K562 (cell line): ENCODE measurements around the gene VSIG4. TPM values are rescaled to one million over a fixed set of nuclear protein-coding genes. Genes with fewer than 3 reads are reported as not detected.

Source experiments
- BRD9 ChIP-seq: fragments of 450-650 bp; IDR thresholded peaks from 2 replicates; pipeline ENCODE4 v1.6.1; 2018; ENCODE audit warnings: low read depth; ENCODE audit not compliant: partially characterized antibody
- CCAR2 ChIP-seq: fragments of 200-400 bp; formaldehyde crosslinking; IDR thresholded peaks from 2 replicates; pipeline ENCODE4 v1.6.1; 2017; ENCODE audit warnings: mild to moderate bottlenecking, low read depth, low read length
- HOMEZ ChIP-seq: fragments of 250-450 bp; sonication (Bioruptor Pico); IDR thresholded peaks from 2 replicates; pipeline ENCODE4 v1.4.0; 2020; ENCODE audit warnings: mild to moderate bottlenecking, moderate library complexity
- MIER1 ChIP-seq: fragments of 450-650 bp; IDR thresholded peaks from 2 replicates; pipeline ENCODE4 v1.6.1; 2016; ENCODE audit warnings: antibody characterized with exemption, mild to moderate bottlenecking, low read depth
- PATZ1 ChIP-seq: fragments of 250-450 bp; sonication (Bioruptor Pico); IDR thresholded peaks from 2 replicates; pipeline ENCODE4 v1.5.0; 2020; ENCODE audit warnings: mild to moderate bottlenecking, borderline replicate concordance
- RBM14 ChIP-seq: fragments of 200-400 bp; formaldehyde crosslinking; IDR thresholded peaks from 2 replicates; pipeline ENCODE4 v1.6.1; 2018; ENCODE audit warnings: low read depth, mild to moderate bottlenecking, low read length, moderate library complexity, borderline replicate concordance; ENCODE audit not compliant: insufficient read depth
- SREBF2 ChIP-seq: sonication (generic); formaldehyde crosslinking; IDR thresholded peaks from 2 replicates; pipeline ENCODE4 v1.4.0; 2020; ENCODE audit warnings: mild to moderate bottlenecking, missing genetic modification reagents
- TCF7 ChIP-seq: sonication (generic); IDR thresholded peaks from 2 replicates; pipeline ENCODE4 v1.6.1; 2016; ENCODE audit warnings: antibody characterized with exemption, borderline replicate concordance
- ZNF124 ChIP-seq: sonication (generic); formaldehyde crosslinking; IDR thresholded peaks from 2 replicates; pipeline ENCODE4 v1.8.1; 2022; ENCODE audit warnings: missing genetic modification reagents
- ZNF316 ChIP-seq: fragments of 450-650 bp; IDR thresholded peaks from 2 replicates; pipeline ENCODE4 v1.6.1; 2016
- ZNF398 ChIP-seq: fragments of 250-450 bp; sonication (Bioruptor Pico); IDR thresholded peaks from 2 replicates; pipeline ENCODE4 v1.8.0; 2021; ENCODE audit warnings: moderate library complexity, mild to moderate bottlenecking, inconsistent platforms
- ZNF561 ChIP-seq: fragments of 450-650 bp; formaldehyde crosslinking; conservative IDR thresholded peaks from 2 replicates; pipeline ENCODE4 v1.4.0; 2020; ENCODE audit warnings: mild to moderate bottlenecking, moderate library complexity
- polyA plus RNA-seq, 8 experiments: library from polyadenylated mRNA; depleted of rRNA in 4 of 8; stranded (reverse) in 5 of 8; unstranded in 3 of 8; fragments of >200 nt; fragmentation: Nextera tagmentation in 2 of 8; fragmentation: Illumina TruSeq in 1 of 8; extraction: Ambion mirVana in 2 of 8; extraction: Trizol in 1 of 8; gene quantifications; 2 replicates each; pipeline versions ENCODE4 v1.2.1 to v1.2.3, GENCODE V29; 2011 to 2014; ENCODE audit warnings: inconsistent platforms in 1 of 8, missing spikeins in 1 of 8
- total RNA-seq, 7 experiments: library from RNA; depleted of rRNA in 6 of 7; stranded (reverse); fragments of >200 nt in 6 of 7; fragmentation: Illumina TruSeq in 2 of 7; extraction: Trizol in 2 of 7; gene quantifications; 2 replicates each; pipeline versions ENCODE4 v1.2.1 to v1.2.3, GENCODE V29; 2011 to 2021; ENCODE audit warnings: low replicate concordance in 1 of 7

The VSIG4 gene
- total and polyA plus RNA-seq, 9 of the 15 experiments (the other 6 are each of a cell fraction or from before 2014, with no cell fraction given) = 0.22 to 1.6 (median 0.46) TPM; not detected in 1

- no peak for TF ChIP-seq RBM14
- no peak; the same call in 1 of the 2 replicates for TF ChIP-seq ZNF316
- TF ChIP-seq SREBF2 (CRISPR knock-in tag) = no peak
- TF ChIP-seq ZNF561 (CRISPR knock-in tag) = peak; percentile 73
- no peak for TF ChIP-seq TCF7
- no peak for TF ChIP-seq ZNF398 (CRISPR knock-in tag)
- TF ChIP-seq BRD9 = no peak
- no peak for TF ChIP-seq CCAR2
- TF ChIP-seq MIER1 = no peak
- no peak for TF ChIP-seq HOMEZ (CRISPR knock-in tag)
- TF ChIP-seq ZNF124 (CRISPR knock-in tag) = no peak
- TF ChIP-seq PATZ1 (CRISPR knock-in tag) = peak; percentile 10; the same call in 1 of the 2 replicates
Measured at GRCh38 chrX:66021765-66022631, 17.9 kb downstream of the VSIG4 start (continued).
